Inferior parietal cortex (tissue), 1 donor: ENCODE results near the gene MTM1.

Experiments
- DNase-seq: peaks from one replicate; pipeline ENCODE4 v3.0.0-alpha.2; 2016; ENCODE audit errors: extremely low spot score

Gene MTM1

DNA sequence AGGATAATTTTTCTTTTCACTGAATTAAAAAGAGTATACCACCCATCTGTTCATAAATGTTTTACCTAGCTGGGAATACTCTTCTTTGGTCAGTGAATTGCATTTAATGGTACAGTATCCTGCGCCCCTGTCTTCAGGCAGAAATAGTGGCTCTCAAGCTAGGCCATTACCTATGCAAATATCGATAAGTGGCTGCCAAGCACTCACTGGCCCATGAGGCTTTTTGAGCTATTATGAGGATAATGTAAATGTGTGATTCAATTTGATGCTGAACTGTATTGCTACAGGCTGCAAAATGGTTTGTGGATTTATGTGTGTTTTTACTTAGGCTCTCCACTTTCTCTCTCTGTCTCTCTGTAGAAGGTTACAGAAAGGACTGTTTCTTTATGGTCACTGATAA is 94.7 kb downstream of the MTM1 start:
- DNase-seq: no peak

DNA sequence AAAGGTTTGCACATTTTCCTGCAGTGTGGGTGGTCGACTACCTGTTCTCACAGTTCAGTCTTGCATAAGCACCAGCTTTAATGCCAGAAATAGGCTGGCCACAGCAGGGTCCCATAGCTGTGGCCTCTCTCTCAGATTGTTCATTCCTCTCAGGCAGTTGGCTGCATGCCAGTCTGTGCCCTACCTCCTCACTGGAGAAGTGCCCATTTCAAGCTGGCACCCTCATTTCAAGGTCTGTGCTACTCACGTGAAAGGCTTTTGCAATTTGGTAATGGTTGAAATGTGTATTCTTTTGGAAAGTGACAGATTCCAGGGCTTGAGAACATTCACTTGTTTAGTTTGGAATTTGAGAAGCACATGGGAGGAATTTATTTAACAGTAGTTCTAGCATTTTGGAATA is 95.9 kb downstream of the MTM1 start:
- DNase-seq: no peak

DNA sequence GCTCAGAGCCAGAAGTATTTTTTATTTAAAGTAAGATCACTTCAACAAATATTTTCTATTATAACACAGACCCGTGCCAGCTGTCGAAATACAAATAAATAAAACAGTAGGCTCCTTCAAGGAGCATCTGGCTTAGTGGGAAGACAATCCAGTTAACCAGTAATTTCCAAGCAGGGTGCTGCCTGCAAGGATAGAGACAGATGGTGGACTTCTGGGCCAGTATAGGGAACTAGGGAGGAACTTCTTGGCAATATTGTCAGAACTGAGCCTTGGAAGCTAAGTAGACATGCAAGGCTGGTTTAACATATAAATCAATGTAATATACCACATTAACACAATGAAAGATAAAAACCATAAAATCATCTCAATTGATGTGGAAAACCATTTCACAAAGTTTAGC is 107.8 kb downstream of the MTM1 start:
- no peak for DNase-seq

DNA sequence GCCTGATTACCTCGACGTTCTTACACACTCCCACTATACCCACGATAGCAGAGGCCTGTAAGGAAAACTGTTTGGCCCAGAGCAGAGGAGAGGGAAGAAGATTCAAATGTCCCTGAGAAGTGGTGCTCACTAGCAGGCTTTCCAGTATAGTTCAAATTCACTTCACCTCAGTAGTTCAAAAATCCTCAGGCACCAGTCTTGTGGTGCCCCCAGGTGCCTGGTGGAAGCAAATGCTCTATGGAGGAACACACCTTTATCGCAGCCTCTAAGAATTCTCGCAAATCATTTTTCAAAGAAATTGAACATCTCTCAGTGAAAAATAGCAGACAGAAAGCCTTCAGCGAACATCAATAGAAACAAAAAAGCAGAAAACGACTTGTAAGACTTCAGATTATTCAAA is 112.6 kb downstream of the MTM1 start:
- no peak for DNase-seq

DNA sequence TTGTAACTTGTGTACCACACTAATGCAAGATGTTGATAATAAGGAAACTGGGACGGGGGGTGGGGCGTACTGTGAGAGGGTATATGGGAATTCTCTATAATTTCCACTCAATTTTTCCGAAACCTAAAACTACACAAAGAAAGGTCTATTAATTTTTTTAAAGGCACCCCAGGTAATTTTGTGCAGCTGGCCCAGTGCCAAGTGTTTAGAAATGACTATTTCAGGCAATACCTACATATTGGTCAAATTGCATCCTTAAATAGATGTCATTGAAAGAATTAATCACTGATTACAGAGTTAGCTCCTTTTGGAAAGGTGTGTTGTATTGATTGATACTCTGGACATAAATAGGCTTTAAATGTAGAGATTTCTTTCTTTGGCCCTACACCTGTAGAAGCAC is 114.7 kb downstream of the MTM1 start:
- DNase-seq: no peak

DNA sequence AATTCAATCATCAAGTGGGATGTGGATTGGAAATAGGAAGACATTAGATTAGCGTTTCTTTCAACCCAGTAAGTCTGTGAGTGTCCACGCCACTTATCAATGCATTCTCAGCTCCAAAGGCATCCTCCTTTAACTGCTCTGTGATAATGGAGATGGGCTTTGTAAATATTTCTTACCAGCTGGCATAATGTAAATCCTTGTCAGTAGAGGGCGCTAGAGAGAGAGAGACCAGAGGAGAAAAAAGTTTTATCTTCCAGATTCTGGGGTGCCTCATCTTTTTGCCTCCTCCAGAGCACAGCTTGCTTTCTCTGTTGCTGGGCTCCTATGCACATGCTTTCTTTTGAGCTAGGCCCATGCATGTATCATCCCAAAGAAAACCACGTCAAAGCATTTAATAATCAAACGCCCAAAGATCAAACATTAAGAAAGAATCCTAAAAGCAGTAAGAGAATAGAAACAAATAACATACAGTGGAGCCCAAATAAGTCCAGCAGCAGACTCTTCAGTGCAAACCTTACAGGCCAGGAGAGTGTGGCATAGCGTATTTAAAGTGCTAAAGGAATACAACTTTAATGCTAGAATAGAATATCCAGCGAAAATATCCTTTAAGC is 115.2 kb downstream of the MTM1 start:
- DNase-seq: no peak

DNA sequence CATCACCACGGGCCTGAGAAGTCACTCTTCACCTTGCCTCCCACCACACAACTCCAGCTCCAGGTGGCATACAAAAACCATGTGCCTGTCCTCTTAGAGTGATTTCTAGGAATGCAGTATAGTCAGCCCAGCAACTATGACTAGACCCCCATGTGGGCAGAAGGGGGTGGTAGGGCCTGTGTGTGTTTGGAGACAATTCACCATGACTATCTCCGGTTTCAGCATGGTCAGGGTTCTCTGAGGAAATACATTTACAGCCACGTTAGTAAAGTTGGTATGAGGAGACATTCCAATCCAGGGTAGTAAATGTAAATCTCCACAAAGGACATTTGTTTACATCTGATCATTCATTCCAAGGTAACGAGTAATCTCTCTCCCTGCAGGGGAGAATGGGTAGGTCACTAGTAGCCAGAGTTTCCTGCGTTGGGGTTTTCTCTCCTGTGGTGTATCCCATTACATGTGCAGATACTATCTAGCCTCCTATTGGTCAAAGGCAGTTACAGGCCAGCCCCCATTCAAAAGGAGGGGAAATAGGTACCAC is 120.6 kb downstream of the MTM1 start:
- DNase-seq: no peak

DNA sequence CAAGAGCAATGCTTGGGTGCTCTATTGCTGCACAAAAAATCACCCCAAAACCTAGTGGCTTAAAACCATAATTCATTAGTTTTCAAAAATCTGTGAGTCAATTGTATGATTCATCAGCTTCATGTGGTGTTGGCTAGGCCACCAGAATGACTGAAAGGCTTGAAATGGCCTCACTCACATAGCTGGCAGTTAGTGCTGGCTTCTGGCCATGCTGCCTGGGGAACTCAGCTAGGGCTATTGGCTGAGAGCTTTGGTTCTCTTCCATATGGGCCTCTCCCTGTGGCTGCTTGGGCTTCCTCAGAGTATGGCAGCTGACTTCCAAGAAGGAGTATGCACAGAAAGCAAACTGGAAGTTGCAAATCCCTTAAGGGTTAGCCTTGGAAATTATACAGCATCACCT is 121.7 kb downstream of the MTM1 start:
- no peak for DNase-seq

DNA sequence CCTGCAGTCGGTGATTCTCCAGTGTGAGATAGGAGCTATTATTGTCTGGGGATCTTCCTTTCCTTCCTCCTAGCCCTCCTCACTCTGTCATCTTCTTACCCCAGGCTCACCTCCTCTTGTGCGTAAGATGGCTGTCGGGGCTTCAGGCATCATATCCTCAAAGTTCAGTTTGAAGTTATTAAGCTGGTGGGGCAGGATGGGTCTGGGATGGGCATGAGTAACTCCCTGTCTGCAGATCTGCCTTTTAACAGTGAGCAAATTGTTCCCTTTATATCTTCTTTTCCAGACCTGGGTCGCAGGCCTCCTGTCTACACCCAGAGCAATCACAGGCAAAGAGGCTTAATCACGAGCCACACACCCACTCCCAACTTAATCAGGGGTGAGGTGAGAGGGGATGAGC is 123.9 kb downstream of the MTM1 start:
- DNase-seq: no peak

DNA sequence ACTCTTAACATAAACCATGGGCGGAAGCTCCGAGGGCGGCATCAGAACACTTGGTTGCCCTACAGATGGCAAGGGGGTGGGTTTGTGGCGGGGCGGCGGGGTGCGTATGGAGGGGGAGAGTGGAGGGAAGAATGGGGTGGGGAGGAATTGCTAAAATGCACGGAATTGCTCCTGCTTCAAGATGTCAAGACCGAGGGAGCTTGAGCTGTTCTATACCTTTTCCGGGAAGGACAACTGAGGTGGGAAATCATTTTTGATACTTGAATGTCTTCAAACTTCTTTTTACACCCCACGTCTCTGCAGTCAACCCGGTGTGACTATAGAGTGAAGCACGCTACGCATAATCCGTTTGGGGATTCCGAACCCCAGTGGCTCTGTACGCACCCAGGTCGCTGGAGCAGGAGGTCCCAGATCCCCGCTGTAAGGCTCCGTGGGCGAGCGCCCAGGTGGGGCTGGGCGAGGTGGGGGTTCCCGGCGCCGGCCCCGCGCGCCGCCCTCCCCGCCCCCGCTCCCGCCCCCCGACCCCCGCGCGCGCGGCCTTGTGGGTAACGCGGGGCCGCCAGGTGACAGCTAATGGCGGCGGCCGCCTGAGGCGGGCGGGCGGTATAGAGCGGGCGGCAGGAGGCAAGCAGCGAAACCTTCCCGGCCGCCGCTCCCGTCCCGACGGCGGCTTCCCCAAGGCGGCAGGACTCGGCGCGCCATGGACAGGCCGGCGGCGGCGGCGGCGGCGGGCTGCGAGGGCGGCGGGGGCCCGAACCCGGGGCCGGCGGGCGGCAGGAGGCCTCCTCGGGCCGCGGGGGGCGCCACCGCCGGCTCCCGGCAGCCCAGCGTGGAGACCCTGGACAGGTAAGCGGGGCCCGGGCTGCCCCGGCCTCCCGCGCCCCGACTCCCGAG is 124.7 kb downstream of the MTM1 start, which contains the start of gene MTMR1:
Gene MTMR1, plus strand, starts transcription at position 566 of the 894 bp plus-strand sequence. Its CDS starts 135 bp downstream, at position 701.
- DNase-seq: no peak

DNA sequence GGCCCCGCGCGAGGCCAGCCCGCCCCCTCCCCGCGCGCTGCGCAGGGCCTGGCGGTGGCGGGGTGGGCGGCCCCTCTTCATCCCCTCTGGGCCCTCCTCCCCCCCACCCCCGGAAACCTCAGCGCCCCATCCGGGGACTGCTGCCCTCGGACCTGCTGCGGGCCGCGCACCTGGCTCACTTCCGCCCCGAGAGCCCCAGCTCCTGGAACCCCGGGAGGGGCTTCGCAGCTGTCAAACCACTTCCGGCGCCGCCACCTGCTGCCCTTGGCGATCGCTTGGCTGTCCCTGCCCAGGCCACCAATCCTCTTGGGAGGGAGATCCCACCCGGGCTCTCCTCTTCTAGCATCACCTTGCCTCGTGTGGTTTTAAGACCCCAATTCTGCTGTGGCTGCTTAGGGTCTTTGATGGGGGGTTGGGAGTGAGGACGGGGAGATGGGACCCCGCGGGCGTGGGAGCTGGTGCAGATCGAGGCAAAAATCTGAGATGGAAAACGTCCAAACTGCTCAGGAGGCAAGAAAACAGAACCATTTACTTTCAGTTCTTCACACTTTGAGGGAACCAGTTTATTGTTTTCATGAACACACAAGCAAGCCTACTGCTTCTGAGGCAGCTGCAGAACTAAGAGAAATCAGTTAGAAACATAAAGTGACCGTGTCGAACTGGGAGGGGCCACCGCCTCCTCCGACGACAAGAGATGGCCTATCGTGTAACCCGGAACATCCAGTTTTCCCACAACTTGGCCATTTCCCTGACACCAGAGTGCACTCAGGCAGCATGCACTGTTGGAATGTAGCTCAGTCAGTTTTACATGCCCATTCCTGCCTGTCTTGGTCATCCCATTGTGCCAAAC is 125.5 kb downstream of the MTM1 start:
- no peak for DNase-seq

DNA sequence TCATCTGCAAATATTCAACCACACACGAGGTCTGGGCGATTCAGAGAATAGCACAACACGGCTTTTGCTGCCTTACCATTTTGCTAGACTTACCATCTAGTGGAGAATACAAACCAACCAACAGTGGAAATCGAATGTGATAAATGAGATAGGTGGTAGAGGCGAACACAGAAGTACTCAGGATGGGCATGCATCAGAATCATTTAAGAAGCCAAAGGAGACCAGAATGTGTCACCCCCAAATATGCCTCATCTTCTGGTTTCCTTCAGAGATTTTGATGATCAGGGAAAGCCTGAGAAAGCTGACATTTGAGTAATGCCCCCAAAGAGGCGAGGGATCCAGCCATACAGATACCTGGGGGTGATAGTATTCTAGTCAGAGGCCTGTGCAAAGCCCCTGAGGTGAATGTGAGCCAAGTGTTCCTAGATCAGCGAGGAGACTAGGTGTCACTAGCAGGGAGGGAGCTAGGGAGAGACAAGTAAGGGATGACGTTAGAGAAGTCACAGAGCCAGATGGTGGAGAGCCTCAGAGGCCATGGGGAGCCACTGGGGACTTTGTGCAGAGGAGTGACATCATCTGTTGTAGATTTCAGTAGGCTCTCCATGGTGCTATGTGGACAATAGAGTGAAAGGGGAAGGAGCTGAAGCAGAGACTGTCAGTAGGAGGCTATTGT is 126.5 kb downstream of the MTM1 start:
- no peak for DNase-seq

DNA sequence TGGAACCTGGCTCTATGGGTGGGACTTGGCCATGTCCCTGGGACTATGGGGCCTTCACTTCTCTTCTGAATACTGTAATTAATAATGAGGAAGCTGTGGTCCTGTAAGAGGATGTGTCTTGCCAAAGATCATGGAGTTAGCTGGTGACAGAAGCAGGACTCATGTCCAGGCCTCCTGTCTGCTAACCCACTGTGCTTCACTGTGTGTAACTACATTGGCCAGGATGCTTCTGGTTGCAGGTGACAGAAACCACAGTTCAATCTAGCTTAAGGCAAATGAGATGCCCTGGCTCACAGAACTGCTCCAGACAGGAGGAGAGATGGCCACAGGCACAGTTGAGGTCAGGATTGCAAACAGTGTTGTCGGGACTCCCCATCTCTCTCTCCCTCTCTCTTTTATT is 127.9 kb downstream of the MTM1 start:
- DNase-seq: no peak

DNA sequence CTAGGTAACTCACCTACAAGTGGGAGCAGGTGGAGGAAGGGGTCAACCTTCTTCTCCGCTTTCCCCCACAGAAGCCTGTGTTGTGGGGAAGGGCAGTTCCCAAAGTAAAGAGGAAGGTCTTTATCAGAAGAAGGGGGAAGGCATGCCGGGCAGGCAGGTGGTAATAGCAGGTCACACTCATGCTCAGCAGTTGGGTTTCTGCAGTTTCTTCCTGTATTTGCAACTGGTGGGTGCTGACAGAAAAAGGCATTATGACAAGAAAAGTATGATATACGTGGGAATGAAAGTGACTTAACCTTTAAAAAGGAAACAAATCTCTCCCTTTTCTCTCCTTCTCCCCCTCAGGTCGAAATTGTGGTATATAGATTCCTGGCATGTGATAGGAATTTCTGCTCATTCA is 128.4 kb downstream of the MTM1 start:
- DNase-seq: no peak

DNA sequence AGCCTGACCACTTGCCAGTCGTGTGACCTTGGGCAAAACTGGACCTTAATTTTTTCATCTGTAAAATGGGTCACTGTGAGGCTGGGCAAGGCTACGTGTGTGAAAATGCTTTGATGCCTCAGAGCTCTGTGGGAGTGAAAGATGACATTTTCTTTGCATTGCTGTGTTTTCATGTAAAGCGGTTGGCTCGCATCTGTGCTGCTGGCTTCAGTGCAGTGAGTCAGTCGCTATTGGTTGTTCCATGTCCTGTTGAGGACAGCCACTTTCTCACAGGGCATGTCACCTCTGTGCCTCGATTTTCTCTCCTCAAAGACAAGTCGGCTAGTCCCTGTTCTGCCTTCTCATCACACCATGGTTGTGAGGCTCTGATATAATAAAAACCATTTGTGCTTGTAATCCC is 129.2 kb downstream of the MTM1 start:
- DNase-seq: no peak

DNA sequence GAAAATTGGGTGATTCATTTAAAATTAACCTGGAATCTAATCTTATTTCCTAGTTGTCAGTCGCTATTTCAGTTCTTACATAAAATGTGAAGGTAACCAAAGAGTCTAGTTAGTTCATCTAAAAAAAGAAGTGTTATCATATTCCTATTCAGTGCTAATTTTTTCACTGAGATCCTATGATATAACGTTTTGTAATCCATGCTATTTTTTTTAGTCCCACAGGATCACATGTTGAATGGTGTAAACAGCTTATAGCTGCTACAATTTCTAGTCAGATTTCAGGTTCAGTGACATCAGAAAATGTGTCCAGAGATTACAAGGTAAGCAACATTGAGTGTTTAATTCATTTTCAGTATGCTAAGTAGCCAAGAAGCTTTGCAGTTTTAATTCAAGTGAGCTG is 130.6 kb downstream of the MTM1 start:
- no peak for DNase-seq

DNA sequence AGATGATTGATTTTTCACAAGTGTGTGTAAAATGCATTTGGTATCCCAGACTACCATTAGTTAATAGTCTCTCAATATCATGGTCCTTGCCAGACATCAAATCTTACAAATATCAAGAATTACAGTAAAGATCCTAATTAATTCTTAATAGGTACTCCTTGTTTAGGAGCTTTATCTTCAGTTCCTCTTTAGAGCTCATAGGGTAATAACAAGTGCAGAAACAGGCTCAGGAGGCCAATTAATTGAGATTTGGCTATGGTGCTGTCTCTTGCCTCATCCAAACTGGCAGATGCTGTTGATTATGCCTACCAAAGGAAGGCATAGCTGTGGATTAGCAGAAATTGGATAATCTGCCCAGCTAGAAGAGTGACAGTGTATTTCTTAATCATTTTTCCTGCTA is 131.7 kb downstream of the MTM1 start:
- DNase-seq: no peak

DNA sequence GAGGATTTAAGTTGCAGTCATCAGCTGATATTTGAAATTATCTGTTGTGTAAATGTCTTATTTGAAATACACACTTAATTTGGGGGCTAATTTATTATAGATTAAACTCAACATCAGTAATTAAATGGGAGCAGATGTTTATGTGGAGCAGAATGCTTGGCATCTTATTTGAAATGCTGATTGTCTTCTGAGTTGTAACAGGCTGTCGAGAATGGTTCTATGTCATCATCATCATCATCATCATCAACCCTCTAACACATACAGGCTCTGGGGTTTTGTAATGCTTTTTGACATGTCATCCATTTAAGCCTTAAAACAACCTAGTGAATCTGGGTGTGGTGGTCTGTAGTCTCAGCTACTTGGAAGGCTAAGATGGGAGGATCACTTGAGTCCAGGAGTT is 133.0 kb downstream of the MTM1 start:
- DNase-seq: no peak

DNA sequence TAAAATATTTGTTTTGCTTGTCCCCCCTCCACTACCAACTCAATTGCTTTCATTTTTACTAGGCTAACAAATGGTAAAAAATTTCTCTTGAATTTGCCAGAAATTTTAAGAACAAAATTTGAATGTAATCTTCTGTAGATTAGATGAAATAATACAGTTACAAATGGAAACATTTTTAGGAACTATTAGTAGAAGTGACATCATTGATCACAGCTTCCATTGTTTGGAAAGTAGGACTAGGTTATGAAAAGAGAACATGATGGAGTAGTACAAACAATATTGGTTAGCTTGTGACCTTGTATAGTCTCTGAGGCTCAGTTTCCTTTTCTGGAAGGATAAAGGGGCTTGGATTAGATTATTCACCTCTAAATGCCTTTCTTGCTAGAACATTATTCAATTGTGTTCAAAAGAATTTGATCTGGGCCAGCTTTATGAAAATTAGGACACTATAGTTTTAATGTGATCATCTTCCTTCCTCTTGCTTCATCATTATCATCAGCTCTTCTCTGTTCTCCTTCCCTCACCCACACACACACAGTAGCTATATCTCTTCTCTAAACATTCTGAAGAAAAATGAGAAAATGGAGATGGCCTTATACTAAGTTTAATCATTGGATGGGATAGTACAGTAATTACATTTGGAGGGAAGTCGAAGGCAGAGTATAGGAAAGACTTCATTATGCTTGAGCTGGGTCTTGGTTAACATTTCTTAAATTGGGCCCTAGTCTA is 134.7 kb downstream of the MTM1 start:
- no peak for DNase-seq

DNA sequence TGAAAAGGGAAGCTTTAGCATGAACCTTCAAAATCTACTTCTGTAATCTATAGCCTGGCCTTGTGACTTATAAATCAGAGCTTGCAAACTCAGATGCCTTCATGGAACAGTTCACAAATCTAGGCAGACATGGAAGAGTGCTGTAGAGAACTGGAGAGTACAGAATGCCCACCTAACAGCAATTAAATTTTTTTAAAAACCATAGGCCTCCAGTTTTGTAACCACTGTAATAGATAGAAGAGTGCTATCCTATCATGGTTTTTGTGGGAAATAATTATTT is 135.2 kb downstream of the MTM1 start:
- DNase-seq: no peak

DNA sequence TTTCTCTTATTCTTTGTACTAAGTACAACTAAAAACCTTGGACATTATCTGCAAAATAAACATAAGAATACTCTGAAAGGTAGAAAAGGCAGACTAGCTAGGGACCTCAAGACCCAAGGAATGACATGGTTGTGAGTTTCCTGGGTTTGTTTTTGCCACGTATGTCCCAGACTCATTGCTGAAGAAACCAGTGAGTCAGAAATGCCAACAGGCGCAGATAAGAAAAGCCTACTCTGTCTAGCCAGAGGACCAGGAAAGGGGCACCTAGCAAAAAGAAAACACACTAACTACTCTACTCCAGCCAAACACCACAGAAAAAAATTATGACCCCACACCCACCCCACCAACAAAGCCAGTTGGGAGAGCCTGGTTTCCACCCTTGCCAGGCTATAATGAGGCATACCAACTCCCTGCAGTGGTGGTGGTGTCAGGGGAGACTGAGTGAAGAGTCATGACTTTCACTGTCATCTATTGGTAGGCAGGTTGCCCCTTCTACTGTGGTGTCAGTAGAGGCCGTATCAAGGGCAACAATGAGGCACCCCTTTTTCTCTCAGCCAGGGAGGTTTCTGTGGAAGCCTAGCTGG is 135.7 kb downstream of the MTM1 start:
- no peak for DNase-seq
